Measurements from ENCODE around the gene DNAJA3. TPM values are rescaled to one million over a fixed set of nuclear protein-coding genes. Genes with fewer than 3 reads are reported as not detected.

DNAJA3 gene
- total RNA-seq, 1 donor: 8.4 TPM

DNA sequence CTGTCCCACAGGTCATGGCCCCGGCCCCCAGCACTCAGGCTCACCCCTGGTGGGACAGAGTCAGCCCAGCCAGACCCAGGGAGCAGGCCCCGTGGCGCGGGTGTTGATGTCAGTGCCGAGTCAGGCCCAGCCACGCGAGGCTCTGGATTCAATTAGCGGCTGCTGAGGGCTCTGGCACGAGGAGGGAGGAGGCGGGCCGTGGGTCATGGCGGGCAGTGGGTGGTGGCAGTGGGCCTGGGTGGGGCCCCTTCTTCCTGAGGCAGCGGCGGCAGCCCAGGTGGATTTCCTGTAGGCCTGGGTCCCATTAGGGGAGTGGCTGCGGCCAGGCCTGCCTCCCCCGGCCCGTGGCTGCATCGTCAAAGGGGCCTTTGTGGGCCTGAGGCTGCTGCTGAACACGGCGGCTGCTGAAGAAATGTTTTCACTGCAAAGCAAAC is 41.1 kb upstream of the DNAJA3 start:
- Histone ChIP-seq H3K9me3 (ENCODE audit: low read depth, low read length) (no peaks in the 10 kb centered on the region), H3K4me1 (ENCODE audit: insufficient read depth, low read length) (no peaks in the 10 kb centered on the region), H3K4me3 (ENCODE audit: low read length) (no peak overlapping the region), H3K27me3 (ENCODE audit: insufficient read depth, low read length) (no peaks in the 10 kb centered on the region)

DNA sequence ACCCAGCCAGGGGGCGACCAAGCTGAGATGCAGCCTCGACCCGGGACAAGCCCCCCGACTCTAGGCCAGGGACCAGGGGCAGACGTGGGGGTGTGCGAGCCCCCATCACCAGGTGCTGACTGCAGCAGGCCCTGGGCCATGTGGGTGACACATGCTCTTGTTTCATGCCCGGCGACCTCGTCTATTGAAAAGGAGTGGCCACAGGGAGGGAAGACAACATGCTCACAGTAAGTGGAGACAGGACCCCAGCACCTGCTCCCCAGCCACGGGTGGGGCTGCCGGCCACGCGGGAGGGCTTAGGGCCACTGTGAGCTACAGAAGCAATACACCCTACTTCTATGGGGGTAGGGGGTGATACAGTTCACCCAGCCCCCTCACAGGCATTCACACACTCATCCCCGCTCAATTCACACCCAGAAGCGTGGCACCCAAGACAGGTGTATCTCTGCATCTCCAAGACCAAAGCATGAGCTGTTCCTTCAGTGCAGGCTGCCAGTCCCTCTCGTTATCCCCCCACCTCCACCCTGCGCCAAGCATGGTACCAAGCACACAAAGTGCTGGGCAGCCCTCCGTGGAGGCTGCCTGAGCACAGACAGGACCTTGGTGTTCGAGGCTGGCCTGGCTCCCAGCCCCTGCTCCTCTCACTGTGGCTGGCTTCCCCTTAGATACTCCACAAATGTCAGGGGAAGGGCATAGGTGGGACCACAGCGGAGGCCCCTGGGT is 40.4 kb upstream of the DNAJA3 start:
- Histone ChIP-seq H3K9me3 (ENCODE audit: low read depth, low read length) (no peaks in the 10 kb centered on the region), H3K27me3 (ENCODE audit: insufficient read depth, low read length) (no peaks in the 10 kb centered on the region), H3K4me1 (ENCODE audit: insufficient read depth, low read length) (no peaks in the 10 kb centered on the region), H3K4me3 (ENCODE audit: low read length) (no peak overlapping the region)

DNA sequence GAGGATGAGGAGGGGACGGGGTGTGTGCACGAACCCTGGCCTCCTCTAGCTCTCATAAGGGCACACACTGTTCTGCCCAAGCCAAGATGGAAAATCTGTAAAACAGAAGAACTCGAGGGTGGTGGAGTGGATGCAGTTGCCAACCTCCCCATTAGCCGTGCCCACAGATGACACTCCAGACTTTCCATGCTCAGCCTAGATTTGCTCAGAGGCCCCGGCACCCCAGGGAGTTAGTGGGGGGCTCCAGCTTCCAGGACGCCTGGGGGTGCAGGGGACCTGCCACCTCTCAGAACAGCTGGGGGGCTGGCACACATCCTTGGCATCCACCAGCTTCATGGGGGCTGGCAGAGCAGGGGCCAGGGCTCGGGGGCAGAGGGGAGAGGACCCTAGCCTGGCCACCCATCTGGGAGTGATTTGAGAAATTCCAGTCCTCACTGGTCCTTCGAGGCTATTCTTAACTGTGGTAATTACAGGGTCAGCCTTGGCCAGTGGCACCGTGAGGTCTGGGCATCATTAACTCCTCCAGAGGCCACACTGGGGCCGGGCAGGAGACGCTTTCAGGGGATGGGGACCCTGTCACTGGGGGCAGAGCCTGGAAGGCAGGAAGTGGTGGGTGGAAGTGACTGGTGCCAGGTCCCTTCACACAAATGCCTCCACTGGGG is 39.7 kb upstream of the DNAJA3 start:
- Histone ChIP-seq H3K4me3 (ENCODE audit: low read length) (no peak overlapping the region), H3K4me1 (ENCODE audit: insufficient read depth, low read length) (no peaks in the 10 kb centered on the region), H3K9me3 (ENCODE audit: low read depth, low read length) (no peaks in the 10 kb centered on the region), H3K27me3 (ENCODE audit: insufficient read depth, low read length) (no peaks in the 10 kb centered on the region)

DNA sequence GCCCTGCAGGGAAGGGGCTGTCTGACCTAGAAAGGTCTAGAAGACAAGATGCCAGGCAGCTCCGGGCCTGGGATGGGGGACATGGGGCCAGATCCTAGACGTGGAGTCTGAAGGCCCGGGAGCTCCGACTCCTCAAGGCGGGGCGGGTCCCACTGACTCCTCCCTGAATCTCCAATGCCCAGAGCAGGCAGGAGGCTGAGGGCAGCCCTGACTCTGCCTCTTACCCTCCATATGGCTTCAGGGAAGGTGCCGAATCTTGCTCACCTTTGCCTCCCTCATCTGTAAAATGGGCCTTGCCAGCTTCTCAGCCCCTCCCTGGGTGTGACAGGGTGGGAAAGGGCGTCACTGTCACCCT is 39.2 kb upstream of the DNAJA3 start:
- Histone ChIP-seq H3K4me3 (ENCODE audit: low read length) (no peak overlapping the region), H3K9me3 (ENCODE audit: low read depth, low read length) (no peaks in the 10 kb centered on the region), H3K4me1 (ENCODE audit: insufficient read depth, low read length) (no peaks in the 10 kb centered on the region), H3K27me3 (ENCODE audit: insufficient read depth, low read length) (no peaks in the 10 kb centered on the region)

DNA sequence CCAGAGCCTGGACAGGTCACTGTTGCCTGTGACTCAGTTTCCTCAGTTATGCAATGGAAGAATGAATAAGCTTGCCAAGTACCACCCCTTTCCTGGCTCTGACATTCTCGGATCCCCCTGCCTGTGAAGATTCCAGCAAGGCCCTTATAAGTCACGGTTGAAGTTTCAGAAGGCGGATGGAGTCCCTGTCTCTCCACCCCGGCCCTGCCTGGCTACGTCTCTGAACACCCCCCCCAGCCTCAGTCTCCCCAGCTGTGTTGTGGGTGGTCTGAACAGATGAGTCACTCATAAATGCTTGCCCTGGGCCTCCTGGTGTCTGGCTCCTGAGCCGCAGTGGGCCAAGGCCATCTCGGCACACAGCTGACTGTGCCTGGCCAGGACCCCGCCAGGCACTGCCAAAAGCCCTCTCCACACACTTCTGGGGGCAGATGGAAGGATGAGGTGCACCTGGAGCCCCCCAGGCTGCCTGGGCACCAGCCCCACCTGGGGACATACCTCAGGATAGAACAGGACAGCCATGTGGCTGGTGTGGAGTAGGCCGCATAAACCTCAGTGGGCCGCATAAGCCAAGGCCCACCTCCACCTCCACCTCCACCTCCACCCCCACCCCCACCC is 38.6 kb upstream of the DNAJA3 start:
- no peaks in the 10 kb centered on the region for H3K4me1 ChIP-seq (ENCODE audit: insufficient read depth, low read length)
- no peaks in the 10 kb centered on the region for H3K9me3 ChIP-seq (ENCODE audit: low read depth, low read length)
- H3K27me3 ChIP-seq (ENCODE audit: insufficient read depth, low read length): no peaks in the 10 kb centered on the region
- H3K4me3 ChIP-seq (ENCODE audit: low read length): no peak overlapping the region

DNA sequence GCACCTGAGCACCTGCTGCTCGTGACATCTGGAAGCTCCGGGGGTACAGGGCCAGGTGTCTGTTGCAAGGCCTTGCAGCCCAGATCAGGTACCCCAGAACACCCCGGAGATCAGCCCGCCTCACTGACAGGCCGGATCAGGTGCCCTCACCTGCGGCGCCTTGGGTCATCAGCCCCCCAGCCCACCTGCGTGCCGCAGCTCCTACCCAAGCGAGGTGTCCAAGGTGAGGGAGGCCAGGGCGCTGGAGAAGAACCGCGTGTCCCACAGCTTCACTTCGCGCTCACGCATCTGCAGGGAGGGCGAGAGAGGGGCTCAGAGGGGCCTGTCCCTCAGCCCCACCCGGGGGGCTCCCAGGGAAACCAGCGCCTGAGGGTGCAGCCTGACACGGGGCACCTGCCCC is 37.9 kb upstream of the DNAJA3 start:
- Histone ChIP-seq H3K9me3 (ENCODE audit: low read depth, low read length) (no peaks in the 10 kb centered on the region), H3K4me3 (ENCODE audit: low read length) (no peak overlapping the region), H3K4me1 (ENCODE audit: insufficient read depth, low read length) (no peaks in the 10 kb centered on the region), H3K27me3 (ENCODE audit: insufficient read depth, low read length) (no peaks in the 10 kb centered on the region)

DNA sequence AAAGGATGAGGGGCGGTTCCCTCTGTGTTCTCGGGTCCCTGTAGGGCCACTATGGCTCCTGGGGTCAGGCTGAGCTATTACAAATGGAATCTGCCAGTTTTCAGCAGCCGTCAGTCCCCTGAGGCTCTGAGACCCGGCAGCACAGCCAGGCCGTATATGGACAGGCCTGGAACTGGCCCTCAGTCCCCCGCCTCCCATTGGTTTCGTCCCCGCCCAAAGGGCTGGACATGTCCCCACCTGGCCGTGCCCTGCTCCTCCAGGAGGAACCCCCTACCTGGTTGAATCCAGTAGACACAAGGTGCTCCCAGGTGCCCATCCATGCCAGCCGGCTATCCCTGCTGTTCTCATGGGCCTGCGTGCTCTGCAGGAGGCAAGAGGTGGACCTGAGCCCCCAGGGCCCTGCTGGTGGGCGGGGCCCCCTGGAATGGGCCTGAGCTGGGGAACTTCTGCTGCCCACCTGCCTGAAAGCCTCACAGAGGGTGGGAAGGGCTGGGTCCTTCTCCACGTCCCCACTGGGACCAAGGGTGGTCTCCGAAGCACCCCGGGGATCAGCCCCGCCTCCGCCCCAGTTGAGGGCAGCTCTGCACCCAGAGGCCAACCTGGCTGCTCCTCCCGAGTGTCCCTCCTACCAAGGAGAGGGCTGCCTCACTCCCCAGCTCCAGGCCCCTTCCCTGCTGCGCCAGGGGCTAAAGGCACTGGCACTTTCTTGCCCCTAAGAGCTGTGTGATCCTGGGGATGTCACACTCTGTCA is 37.2 kb upstream of the DNAJA3 start:
- H3K9me3 ChIP-seq (ENCODE audit: low read depth, low read length): no peaks in the 10 kb centered on the region
- no peaks in the 10 kb centered on the region for H3K27me3 ChIP-seq (ENCODE audit: insufficient read depth, low read length)
- no peaks in the 10 kb centered on the region for H3K4me1 ChIP-seq (ENCODE audit: insufficient read depth, low read length)
- H3K4me3 ChIP-seq (ENCODE audit: low read length): no peak overlapping the region

DNA sequence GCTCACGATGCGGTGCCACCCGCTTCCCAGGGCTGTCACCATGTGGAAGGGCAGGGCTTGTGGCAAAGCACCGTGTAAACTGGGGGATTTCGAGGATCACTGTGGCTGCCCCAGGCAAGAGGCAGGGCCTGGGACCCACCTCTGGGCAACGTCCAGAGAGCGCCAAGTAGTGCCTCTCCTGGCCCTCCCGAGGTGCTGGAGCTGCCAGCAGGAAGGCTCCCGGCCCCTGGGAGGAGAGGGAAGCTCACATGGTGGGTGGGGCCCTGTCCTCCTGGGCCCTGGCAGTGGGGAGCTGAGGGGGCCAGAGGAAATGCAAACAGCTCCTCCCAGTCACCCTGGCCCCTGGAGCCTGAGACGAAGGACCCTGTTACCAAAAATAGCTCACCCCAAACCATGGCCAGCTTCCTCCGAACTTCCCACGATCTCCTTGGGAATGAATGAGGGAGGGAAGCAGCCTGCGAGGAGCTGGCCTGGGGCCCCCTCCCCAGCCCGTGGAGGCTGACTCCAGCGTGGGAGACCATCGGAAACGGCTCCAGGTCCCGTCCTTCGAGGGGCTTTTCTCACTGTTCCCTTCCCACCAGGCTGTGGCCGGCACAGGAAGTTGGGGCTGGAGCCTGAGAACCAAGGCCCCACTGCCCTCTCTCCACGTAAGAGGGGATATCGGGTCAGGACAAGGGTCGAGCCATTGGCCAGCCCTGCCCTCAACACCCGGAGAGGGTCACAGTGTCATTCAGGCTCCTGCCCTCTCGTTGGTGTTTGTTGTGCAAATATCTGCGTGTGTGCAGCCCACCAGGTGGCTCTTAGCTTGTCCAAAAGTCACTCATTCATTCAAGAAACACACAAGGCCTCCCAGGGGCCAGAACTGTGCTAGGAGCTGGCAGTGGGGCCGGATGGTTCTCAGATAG is 36.4 kb upstream of the DNAJA3 start:
- H3K4me1 ChIP-seq (ENCODE audit: insufficient read depth, low read length): no peaks in the 10 kb centered on the region
- no peaks in the 10 kb centered on the region for H3K27me3 ChIP-seq (ENCODE audit: insufficient read depth, low read length)
- no peak overlapping the region for H3K4me3 ChIP-seq (ENCODE audit: low read length)
- H3K9me3 ChIP-seq (ENCODE audit: low read depth, low read length): no peaks in the 10 kb centered on the region

DNA sequence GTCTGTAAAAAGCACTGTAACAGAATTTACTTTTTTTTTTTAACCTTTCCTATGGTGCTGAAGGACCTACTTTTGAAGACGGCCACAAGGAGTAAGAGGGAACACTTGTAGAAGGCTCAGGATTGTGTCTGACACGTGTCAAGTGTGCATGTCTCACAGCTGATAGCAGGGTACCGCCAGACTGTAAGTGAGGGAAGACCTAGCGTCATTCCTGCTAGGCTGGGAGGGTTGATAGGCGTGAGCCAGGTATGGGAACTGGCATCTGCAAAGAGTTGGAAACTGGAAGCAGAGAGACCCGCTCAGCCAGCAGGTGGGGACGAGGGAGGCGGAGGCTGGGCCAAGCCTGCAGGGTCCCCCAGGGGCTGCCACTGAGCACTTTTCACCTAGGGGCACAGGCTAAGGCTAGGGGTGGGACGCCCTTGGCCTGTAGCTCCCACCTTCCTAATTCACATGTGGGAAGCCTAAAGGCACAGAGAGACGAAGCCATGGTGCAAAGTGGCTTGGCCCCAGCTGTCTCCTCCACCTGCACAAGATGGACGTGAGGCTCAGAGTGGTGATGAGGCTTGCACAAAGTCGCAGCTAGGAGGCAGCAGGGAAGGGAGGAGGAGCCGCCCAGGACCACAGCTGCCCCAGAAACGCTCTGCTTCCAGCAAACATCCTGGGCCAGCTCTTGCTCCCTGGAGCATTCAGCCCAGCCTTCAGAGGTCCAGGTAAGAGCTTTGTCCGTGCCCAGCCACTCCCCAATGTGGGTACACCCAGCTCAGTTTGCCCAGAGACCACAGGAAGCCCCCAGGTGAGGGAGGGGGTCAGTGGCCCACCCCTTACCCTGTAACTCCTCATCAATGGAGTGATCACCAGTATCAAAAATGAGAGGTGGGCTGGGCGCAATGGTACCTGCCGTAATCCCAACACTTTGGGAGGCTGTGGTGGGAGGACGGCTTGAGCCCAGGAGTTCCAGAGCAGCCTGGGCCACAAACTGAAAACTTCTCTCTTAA is 35.1 kb upstream of the DNAJA3 start:
- H3K4me3 ChIP-seq (ENCODE audit: low read length): no peak overlapping the region
- no peaks in the 10 kb centered on the region for H3K27me3 ChIP-seq (ENCODE audit: insufficient read depth, low read length)
- H3K9me3 ChIP-seq (ENCODE audit: low read depth, low read length): no peaks in the 10 kb centered on the region
- no peaks in the 10 kb centered on the region for H3K4me1 ChIP-seq (ENCODE audit: insufficient read depth, low read length)

DNA sequence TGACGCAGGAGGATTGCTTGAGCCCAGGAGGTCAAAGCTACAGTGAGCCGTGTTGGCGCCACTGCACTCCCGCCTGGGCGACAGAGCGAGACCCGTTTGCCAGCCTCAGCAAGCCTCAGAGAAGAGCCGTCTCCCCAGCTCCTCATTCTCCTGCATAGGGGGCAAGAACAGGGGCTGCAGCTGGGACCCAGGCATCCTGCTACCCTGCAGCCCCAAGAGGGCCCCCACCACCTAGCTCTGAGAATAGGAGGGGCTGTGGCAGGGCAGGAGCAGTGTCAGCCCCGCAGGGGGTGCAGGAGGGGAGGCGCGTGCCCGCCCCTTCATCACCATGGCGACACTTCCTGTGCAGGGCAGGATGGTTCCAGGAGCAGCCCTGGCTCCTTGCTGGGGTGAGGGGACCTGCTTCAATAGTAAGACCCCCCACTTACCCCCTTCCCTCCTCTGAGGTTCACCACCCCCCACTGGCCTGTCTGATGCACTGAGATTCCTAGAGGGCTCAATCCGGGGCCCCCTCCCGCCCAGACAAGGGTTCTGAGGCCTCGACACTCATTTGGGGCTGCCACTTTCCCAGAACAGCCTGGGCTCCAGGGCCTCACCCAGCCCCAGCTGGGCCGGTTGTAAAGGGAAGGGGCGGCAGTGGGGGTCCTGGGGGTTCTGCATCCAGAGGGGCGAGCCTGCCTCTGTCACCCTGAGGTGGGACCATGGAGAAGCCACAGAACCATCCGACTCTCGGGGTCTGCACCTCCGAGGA is 33.9 kb upstream of the DNAJA3 start:
- no peaks in the 10 kb centered on the region for H3K9me3 ChIP-seq (ENCODE audit: low read depth, low read length)
- H3K4me1 ChIP-seq (ENCODE audit: insufficient read depth, low read length): no peaks in the 10 kb centered on the region
- H3K4me3 ChIP-seq (ENCODE audit: low read length): no peak overlapping the region
- no peaks in the 10 kb centered on the region for H3K27me3 ChIP-seq (ENCODE audit: insufficient read depth, low read length)

DNA sequence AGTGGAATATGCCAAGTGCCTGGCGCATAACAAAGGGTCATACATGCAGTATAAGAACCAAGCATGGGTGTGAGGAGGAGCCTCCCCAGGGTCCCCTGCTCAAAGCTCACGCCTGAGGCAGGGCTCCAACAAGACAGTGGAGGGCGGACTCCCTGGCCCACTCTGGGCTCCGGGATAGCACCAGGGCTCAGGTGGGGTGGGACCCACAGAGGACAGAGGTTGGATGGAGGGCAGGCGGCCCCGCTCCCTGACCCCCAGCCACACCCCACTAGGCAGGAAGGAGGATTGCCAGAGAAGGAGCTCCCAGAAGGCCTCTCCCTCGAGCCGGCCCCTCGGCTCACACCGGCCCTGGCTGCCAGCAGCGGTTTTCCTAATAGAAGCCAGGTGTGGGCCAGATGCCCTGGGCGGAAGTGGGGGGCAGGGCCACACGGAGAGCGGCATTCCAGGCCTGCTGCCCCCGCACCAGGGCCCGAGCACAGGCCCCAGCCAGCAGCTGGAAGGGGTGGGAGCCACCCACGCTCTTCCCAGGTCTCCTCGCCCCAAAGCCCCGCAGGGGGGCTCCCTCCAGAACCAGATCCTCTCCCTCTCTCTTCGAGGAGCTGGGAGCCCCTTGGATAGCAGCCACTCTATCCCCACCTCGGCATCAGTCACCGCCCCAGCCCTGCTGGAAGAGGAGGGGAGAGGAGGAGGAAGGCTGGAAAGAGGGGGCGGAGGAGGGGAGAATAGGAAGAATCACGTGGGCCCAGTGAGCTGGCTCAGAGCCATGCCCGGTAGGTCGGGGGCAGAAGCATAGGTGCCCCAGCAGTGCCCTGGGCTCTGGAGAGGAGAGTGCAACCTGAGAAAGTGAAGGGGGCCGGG is 33.1 kb upstream of the DNAJA3 start:
- H3K4me1 ChIP-seq (ENCODE audit: insufficient read depth, low read length): no peaks in the 10 kb centered on the region
- H3K4me3 ChIP-seq (ENCODE audit: low read length): no peak overlapping the region
- H3K9me3 ChIP-seq (ENCODE audit: low read depth, low read length): no peaks in the 10 kb centered on the region
- H3K27me3 ChIP-seq (ENCODE audit: insufficient read depth, low read length): no peaks in the 10 kb centered on the region

DNA sequence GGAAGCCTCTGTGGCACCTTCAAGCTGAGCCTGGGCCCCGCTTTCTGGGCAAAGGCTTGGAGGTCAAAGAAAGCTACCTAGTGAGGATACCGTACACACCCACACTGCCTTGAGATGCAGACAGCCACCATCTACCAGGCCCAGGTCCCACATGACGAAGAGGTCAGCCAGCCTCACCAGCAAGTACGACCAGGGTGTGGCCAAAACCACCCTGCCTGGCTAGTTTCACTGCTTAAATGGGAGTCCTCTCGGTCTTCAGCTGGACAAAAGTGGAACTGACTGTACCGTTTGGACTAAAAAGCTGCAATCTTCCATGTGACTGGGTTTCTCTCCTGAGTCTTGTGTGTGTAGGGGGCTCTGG is 32.4 kb upstream of the DNAJA3 start:
- Histone ChIP-seq H3K27me3 (ENCODE audit: insufficient read depth, low read length) (no peaks in the 10 kb centered on the region), H3K4me3 (ENCODE audit: low read length) (no peak overlapping the region), H3K9me3 (ENCODE audit: low read depth, low read length) (no peaks in the 10 kb centered on the region), H3K4me1 (ENCODE audit: insufficient read depth, low read length) (no peaks in the 10 kb centered on the region)
